AG04449 (cell line): ENCODE measurements around the gene TNFSF11.

Experiments used
- CTCF ChIA-PET: fragments of 350-600 bp; formaldehyde crosslinking; extraction: SDS; loops from one replicate; lab custom pipeline; 2021; ENCODE audit warnings: antibody characterized with exemption; lab: Yijun Ruan, JAX
- POLR2A ChIA-PET: fragments of 400-600, 350-600 bp; formaldehyde crosslinking; extraction: SDS; loops from one replicate; lab custom pipeline; 2020; ENCODE audit warnings: antibody characterized with exemption, inconsistent platforms; lab: Yijun Ruan, JAX
- DNase-seq: peaks from one replicate; pipeline ENCODE4 v3.0.0-alpha.2; 2010; ENCODE audit warnings: low read depth, low spot score
- H3K4me3 ChIP-seq: 2 replicates; pipeline ENCODE4 v1.5.1; 2011; ENCODE audit warnings: low read depth, mild to moderate bottlenecking, control low read depth, low read length
- TF ChIP-seq, protein P1 (sequence below): IDR thresholded peaks from one replicate; pipeline ENCODE4 v1.5.1; 2011; ENCODE audit warnings: mild to moderate bottlenecking, moderate library complexity, low read length, control low read depth, inconsistent platforms; ENCODE audit not compliant: insufficient read depth; ENCODE audit errors: missing control alignments

Gene TNFSF11

DNA sequence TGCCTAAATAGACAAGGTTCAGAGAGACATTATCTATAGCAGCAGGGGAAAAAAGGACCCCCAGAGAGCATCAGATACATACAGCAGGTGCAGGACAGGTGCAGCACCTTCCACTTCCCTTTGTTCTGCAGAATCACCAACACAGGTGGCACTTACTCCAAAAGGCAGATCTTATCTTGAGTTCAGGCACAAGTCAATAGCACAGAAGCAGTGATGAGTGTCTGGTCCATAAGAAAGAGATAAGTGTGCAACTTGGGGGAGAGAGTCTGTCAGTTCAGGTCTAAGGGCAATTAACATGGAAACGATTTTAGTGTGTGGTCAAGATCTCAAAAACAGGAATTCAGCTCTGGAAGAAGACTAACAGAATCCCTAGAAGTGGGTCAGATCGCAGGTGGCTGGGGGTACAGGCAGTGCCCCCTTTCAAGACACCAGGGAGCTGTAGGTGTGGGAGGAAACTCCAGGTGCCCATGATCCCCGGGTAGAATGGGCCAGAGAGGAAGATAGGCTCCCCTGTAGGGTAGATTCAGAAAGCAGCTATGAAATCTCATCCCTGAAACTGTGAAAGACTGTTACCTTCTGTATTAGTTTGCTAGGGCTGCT is 40.6 kb downstream of the TNFSF11 start:
- ChIA-PET CTCF (interaction anchor here (1.1 kb wide), 1 partner anchor 19 kb away, joined by 5 read pairs; no protein-coding TSS in a partner anchor), POLR2A (no interaction called here)
- TF ChIP-seq, protein P1, sequence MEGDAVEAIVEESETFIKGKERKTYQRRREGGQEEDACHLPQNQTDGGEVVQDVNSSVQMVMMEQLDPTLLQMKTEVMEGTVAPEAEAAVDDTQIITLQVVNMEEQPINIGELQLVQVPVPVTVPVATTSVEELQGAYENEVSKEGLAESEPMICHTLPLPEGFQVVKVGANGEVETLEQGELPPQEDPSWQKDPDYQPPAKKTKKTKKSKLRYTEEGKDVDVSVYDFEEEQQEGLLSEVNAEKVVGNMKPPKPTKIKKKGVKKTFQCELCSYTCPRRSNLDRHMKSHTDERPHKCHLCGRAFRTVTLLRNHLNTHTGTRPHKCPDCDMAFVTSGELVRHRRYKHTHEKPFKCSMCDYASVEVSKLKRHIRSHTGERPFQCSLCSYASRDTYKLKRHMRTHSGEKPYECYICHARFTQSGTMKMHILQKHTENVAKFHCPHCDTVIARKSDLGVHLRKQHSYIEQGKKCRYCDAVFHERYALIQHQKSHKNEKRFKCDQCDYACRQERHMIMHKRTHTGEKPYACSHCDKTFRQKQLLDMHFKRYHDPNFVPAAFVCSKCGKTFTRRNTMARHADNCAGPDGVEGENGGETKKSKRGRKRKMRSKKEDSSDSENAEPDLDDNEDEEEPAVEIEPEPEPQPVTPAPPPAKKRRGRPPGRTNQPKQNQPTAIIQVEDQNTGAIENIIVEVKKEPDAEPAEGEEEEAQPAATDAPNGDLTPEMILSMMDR: no peak
- H3K4me3 ChIP-seq: no peak overlapping the region
- DNase-seq: no peak

DNA sequence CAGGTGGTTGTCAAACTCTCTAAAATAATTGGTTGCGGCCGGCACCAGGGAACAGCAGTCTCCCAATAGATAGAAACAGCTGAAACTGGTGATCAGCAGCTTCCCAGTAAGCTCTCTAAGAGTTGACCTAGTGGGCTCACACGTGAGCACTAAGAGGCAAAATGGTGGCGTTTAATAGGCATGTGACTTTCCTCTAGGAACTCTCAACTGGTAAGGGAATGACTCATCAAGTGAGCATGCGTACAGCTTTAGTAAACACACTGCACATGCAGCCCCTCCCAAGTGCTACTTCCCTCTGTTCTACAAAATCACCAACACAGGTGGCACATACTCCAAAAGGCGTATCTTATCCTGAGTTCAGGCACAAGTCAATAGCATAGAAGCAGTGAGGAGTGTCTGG is 41.7 kb downstream of the TNFSF11 start:
- POLR2A ChIA-PET: no interaction called here
- DNase-seq: no peak

DNA sequence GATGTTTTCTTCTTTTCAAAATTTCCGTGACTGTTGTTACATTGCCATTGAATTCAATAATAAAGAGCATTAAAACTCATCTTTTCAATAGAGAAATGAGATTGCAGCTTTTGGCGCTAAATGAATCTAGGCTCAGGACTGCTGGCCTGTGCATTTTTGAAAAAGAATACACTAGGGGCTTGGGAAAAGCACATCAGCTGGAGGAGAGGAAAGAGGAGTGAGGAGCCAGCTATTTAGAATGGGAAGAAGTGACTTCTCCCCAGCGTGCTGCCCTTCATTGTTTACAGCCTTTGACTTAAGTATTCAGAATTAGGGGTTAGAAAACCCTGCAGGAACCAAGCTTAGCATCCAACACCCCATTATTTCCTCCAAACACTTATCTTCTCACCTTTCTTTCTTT is 43.3 kb downstream of the TNFSF11 start:
- POLR2A ChIA-PET: no interaction called here
- TF ChIP-seq, protein P1: no peak
- CTCF ChIA-PET: interaction anchor here (1.4 kb wide), 1 partner anchor 23 kb away, joined by 5 read pairs; no protein-coding TSS in a partner anchor
- no peak overlapping the region for H3K4me3 ChIP-seq
- no peak for DNase-seq

More for the DNA sequence above, 41.7 kb downstream of the TNFSF11 start:
- TF ChIP-seq, protein P1: no peak
- no peak overlapping the region for H3K4me3 ChIP-seq
- CTCF ChIA-PET: interaction anchor here (1.1 kb wide), 1 partner anchor 21 kb away, joined by 5 read pairs; no protein-coding TSS in a partner anchor

DNA sequence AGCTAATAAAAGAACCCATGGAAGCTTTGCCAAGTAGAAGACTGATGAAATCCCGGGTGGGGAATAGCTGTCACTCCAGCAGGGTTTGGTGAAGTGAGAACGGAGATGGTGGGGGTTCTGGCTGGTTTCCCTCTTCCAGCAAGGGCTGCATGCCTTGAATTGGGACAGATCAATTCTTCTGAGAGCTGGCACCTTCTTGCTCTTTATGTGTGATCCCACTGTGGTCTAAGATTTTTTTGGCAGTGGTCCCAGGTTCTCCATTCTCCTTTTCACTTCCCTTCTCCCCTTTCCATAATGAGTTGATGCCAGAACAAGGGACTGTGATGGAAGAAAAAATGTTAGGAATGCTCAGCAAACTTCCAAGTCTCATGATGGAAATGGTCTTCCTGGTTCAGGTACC is 50.0 kb downstream of the TNFSF11 start:
- POLR2A ChIA-PET: no interaction called here
- no peak overlapping the region for H3K4me3 ChIP-seq
- DNase-seq: no peak
- TF ChIP-seq, protein P1: no peak
- CTCF ChIA-PET: interaction anchor here (1.0 kb wide), 1 partner anchor 19 kb away, joined by 3 read pairs; no protein-coding TSS in a partner anchor

DNA sequence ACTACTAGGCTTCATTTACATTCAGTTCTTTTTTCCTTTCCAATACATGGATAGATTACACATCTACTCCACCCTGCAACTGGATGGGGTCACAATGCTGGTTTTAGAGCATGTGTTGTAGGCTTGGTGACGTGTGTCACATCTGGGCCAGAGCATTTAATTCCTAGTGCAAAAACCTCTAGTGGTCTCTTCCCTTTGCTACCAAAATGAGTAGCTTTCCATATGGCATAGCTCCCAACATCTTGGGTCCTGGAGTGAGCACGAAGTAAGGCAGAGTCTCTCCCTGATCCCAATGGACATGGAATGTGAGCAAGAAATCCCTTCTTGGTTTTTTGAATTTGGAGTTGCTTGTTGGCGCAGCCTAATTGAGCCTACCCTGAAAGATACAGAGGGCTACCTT is 51.7 kb downstream of the TNFSF11 start:
- H3K4me3 ChIP-seq: no peak overlapping the region
- no peak for DNase-seq
- CTCF ChIA-PET: no interaction called here
- TF ChIP-seq, protein P1: no peak
- POLR2A ChIA-PET: no interaction called here

DNA sequence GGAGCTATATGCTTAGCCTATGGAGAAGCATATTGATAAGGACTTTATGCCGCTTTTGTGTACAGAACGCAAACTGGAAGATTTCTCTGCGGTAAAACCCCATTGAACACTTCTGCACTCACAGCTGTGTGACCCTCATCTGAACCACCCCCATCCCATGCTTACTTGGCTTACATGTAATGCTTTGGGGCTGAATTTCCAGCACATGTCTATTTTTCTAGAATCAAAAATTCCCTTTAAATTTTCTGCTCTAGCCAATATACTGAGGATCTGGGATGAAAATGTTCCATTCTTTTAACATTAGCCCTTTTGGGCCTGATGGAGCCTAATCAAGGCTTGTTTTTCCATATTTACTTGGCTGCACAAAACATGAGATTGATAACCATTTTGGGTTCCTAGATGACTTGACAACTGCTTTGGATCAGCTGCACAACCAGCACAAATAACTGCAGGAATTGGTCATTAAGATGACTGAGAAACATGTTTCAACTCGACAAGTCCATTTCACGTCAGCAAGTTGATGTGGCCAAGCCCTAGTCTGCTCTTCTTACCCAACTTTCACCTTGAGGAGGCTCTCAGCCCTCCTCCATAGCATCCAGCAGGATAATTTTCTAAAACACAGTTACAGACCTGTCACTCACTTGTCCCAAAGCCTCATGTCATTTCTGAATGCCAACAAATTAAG is 52.4 kb downstream of the TNFSF11 start:
- H3K4me3 ChIP-seq: no peak overlapping the region
- TF ChIP-seq, protein P1: no peak
- POLR2A ChIA-PET: no interaction called here
- CTCF ChIA-PET: no interaction called here
- no peak for DNase-seq
